ENCODE measurements around the gene RPL36.

RPL36 gene

DNA sequence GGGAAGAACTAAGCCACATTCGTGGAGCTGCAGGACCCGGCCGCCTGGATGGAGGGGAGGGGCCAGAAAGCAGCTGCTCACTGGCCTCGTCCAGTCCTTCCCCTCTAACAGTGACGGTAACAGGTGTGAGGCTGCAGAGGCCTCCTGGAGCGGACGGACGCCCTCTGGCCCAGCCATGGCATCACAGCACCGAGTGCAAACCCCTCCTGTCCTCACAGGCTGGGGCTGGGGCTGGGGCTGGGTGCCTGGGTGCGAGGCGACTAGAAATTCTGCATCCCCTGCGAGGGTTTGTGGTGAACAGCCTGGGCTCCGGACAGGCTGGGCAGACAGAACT, 13.4 kb upstream of the RPL36 start:
- no peaks in the 10 kb centered on the region; the same call in 1 of the 2 replicates for H3K36me3 ChIP-seq (ENCODE audit: insufficient read depth, low read length)
- DNase-seq (ENCODE audit: low read depth, low spot score): no peak
- H3K4me3 ChIP-seq: no peak overlapping the region
- TF ChIP-seq FOXP2 (optimal IDR thresholded peaks at IDR 0.05; ENCODE audit: control extremely low read depth, extremely low read length, insufficient read depth) (no peak), POLR2AphosphoS5 (IDR thresholded peaks at IDR 0.05; ENCODE audit: borderline replicate concordance, low read depth, low read length) (no peak; the same call in 1 of the 2 replicates), EZH2 (IDR thresholded peaks at IDR 0.05) (no peak)
- no peak overlapping the region for H3K9ac ChIP-seq (ENCODE audit: insufficient read length)
- no peaks in the 10 kb centered on the region for H3K9me3 ChIP-seq (ENCODE audit: low read depth, low read length)
- no peak overlapping the region for H3K27ac ChIP-seq

DNA sequence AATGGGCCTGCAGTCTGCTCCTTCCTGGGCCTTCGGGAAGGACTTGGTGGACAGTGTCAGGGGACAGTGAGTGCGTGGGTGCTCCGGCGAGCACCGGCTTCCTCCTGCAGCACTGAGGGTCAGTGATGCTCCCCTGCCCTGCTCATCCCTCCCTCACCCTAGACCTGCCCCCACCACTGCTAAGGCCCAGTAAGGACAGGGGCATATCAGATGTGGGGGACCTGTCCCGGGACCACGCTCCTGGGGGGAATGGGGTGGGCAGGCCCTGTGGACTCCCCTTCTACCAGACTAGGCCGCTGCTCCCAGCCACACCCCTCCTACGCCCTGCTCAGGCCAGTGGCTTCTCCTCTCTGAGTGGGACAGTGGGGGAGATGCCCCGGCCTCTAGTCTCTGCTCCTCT, 13.0 kb upstream of the RPL36 start:
- H3K36me3 ChIP-seq (ENCODE audit: insufficient read depth, low read length): no peaks in the 10 kb centered on the region
- no peak overlapping the region for H3K9ac ChIP-seq (ENCODE audit: insufficient read length)
- DNase-seq (ENCODE audit: low read depth, low spot score): no peak
- no peak overlapping the region for H3K4me3 ChIP-seq
- H3K9me3 ChIP-seq (ENCODE audit: low read depth, low read length): no peaks in the 10 kb centered on the region
- no peak overlapping the region for H3K27ac ChIP-seq
- TF ChIP-seq EZH2 (IDR thresholded peaks at IDR 0.05) (no peak), POLR2AphosphoS5 (IDR thresholded peaks at IDR 0.05; ENCODE audit: borderline replicate concordance, low read depth, low read length) (no peak), FOXP2 (optimal IDR thresholded peaks at IDR 0.05; ENCODE audit: control extremely low read depth, extremely low read length, insufficient read depth) (no peak)

DNA sequence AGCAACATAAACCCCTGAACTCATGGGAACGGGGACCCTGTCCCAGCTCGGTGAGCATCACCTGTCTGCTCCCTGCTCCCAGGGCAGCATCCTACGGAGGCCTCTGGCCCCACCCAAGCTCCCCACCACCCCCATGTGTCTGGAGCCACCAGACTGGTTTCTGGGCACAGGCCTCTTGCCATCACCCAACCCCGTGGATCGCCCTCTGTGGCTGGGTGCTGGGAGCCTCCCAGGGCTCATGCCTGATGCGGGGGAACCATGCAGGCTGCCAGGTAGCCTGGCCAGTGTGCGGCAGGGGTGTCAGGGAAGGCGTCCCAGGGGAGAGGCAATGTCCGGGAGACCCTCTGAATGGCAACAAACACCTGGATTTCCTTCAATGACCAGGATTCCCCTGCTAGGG, 12.5 kb upstream of the RPL36 start:
- Histone ChIP-seq H3K4me3 (no peak overlapping the region), H3K27ac (no peak overlapping the region), H3K36me3 (ENCODE audit: insufficient read depth, low read length) (no peaks in the 10 kb centered on the region), H3K9me3 (ENCODE audit: low read depth, low read length) (no peaks in the 10 kb centered on the region), H3K9ac (ENCODE audit: insufficient read length) (no peak overlapping the region)
- TF ChIP-seq FOXP2 (optimal IDR thresholded peaks at IDR 0.05; ENCODE audit: control extremely low read depth, extremely low read length, insufficient read depth) (no peak), EZH2 (IDR thresholded peaks at IDR 0.05) (no peak), POLR2AphosphoS5 (IDR thresholded peaks at IDR 0.05; ENCODE audit: borderline replicate concordance, low read depth, low read length) (no peak)
- no peak for DNase-seq (ENCODE audit: low read depth, low spot score)

DNA sequence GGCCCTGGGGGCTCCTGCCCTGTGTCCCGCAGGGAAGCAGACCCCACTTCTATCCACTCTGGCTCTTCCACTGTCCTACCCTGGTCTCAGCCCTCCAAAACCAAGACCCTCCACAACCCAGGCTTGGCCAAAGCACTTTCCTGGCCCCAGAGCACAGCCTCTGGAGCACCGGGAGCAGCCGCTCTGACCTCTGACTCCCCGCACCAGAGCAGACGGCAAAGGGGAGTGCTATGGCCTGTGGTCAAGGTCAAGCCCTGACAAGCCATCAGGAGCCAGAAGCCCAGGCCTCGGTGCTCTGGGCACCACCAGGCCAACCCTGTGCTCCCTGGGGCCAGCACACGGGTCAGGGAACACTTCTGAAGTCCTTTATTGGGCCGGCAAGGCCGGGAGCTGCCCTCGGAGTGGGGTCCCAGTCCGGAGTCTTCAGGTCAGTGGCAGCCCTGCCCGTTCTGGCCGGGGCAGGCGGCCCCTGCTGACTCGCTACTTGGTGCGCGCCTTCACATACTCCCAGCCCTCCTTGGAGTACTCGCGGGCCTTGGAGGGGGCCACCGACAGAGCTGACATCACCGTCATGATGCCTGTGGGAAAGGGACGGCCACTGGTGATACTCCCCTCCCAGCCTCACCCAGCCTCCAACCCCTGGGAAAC, 11.9 kb upstream of the RPL36 start:
- no peak for TF ChIP-seq FOXP2 (optimal IDR thresholded peaks at IDR 0.05; ENCODE audit: control extremely low read depth, extremely low read length, insufficient read depth)
- no peak for TF ChIP-seq POLR2AphosphoS5 (IDR thresholded peaks at IDR 0.05; ENCODE audit: borderline replicate concordance, low read depth, low read length)
- TF ChIP-seq EZH2 (IDR thresholded peaks at IDR 0.05): no peak
- H3K4me3 ChIP-seq: no peak overlapping the region
- H3K36me3 ChIP-seq (ENCODE audit: insufficient read depth, low read length): no peaks in the 10 kb centered on the region
- no peaks in the 10 kb centered on the region for H3K9me3 ChIP-seq (ENCODE audit: low read depth, low read length)
- no peak overlapping the region for H3K9ac ChIP-seq (ENCODE audit: insufficient read length)
- no peak overlapping the region for H3K27ac ChIP-seq
- DNase-seq (ENCODE audit: low read depth, low spot score): no peak

DNA sequence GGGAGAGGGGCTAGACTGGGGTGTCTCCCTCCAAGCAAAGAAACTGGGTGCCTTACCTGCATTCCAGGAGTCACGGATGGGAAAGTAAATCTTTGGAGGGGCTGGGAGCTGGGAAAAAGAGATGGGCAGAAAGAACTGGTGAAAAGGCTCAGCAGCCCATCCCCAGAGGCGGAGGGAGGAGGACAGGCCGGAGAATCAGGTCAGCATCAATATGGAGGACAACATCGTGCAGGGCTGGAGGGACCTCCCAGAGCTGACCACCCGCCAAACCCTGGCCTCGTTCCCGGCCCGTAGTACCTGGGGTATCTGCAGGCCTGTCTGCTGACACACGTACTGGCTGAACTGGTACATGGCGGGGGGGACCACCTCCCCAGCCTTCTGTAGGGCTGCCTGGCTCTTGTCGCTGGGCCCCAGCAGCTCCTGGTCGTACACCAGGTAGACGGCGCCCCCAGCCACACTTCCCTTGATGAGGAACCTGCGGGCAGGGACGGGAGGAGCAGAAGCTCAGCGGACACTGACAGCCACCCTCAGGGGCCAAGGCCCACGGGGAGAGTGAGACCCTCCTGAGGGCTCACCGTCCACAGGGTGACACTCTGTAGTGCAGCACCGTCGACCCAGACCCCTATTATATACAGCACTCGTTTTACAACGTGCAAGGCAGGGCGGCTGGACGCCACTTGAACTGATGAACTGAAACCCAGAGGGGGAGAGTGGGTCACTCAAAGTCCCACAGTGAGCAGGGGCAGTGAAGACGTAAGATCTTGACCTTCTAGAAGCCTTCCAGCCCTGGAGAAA, 10.6 kb upstream of the RPL36 start:
- no peak for TF ChIP-seq POLR2AphosphoS5 (IDR thresholded peaks at IDR 0.05; ENCODE audit: borderline replicate concordance, low read depth, low read length)
- no peak for TF ChIP-seq FOXP2 (optimal IDR thresholded peaks at IDR 0.05; ENCODE audit: control extremely low read depth, extremely low read length, insufficient read depth)
- no peak for TF ChIP-seq EZH2 (IDR thresholded peaks at IDR 0.05)
- no peak for DNase-seq (ENCODE audit: low read depth, low spot score)
- no peaks in the 10 kb centered on the region for H3K9me3 ChIP-seq (ENCODE audit: low read depth, low read length)
- peak overlapping the region; percentile 81 for H3K9ac ChIP-seq (ENCODE audit: insufficient read length)
- peak overlapping the region; percentile 86 for H3K4me3 ChIP-seq
- no peaks in the 10 kb centered on the region for H3K36me3 ChIP-seq (ENCODE audit: insufficient read depth, low read length)
- H3K27ac ChIP-seq: no peak overlapping the region

DNA sequence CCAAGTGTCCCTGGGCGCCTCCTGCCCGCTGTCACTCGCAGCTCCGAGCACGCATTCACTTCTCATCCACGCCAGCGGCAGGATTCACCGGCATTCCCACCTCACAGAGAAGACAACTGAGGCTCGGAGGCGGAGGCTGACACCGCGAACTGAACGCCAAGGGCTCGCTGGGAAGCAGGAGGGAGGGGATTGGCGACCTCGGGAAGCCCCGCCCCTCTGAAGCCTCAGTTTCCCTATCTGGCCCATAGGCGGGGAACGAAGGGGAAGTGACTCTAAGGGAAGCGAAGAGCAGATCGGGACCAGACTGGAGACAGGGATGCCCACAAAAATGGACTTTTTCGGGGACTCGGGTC, 10.0 kb upstream of the RPL36 start:
- peak overlapping the region; percentile 86 for H3K4me3 ChIP-seq
- no peak for DNase-seq (ENCODE audit: low read depth, low spot score)
- H3K36me3 ChIP-seq (ENCODE audit: insufficient read depth, low read length): no peaks in the 10 kb centered on the region
- H3K9me3 ChIP-seq (ENCODE audit: low read depth, low read length): no peaks in the 10 kb centered on the region
- 0 out of 2 replicates have a peak overlapping the region, but pooled peaks have one; percentile 23 for H3K27ac ChIP-seq
- peak overlapping the region; percentile 81 for H3K9ac ChIP-seq (ENCODE audit: insufficient read length)
- no peak for TF ChIP-seq EZH2 (IDR thresholded peaks at IDR 0.05)
- TF ChIP-seq FOXP2 (optimal IDR thresholded peaks at IDR 0.05; ENCODE audit: control extremely low read depth, extremely low read length, insufficient read depth): no peak
- TF ChIP-seq POLR2AphosphoS5 (IDR thresholded peaks at IDR 0.05; ENCODE audit: borderline replicate concordance, low read depth, low read length): no peak

DNA sequence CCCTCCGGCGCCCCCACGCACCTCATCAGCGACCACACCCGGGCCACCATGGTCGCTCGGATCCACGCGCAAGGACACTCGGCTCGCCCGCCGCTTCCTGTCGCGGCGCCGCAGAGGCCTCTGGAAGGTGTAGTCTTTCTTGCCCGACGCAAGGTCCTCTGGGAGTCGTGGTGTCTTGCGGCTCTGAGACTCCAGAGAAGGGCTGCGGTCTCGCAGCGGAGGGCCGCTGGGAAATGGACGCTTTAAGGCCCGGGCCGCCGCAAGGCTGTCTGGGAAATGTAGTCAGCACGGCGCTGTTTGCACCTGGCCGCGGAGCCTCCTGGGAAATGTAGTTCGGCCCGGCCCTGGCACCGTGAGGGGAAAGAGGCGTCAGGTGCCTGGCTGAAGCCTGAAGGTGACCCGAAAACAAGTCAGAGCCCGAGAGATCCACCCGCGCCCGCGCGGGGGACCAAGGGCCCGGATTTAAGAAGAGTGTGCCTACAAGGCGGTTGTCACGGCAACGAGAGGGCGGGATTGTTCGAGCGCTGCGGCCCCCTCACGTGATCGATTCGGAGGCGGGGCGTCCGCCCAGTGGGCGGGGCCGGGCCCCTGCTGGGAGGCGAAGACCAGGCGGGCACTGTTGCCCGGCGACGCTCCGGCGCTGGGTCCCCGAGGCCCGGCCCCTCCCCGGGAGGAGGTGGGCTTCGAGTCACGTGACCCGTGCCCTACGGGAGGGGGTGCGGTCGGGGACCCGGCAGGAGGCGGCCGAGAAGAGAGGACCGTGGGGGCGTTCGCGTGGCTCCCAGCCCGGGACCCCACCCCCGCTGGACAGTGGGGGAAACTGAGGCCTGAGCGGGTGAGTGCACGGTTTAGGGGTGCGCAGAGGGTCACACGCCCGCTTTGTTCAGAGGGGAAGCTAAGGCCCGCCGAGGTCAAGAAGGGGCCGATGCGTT, 9.4 kb upstream of the RPL36 start, which contains the start of the genes HSD11B1L and MICOS13:
Gene HSD11B1L, plus strand, starts transcription at position 591 of the 932 bp plus-strand sequence. CDS start 3,806 bp downstream, outside the sequence.
Gene MICOS13, minus strand, starts transcription at position 80 of the 932 bp plus-strand sequence. Its CDS starts 30 bp downstream, at position 50.
- Histone ChIP-seq H3K9ac (ENCODE audit: insufficient read length) (peak within 1 kb of the TSS; percentile 81), H3K4me3 (peak within 1 kb of the TSS; percentile 86), H3K9me3 (ENCODE audit: low read depth, low read length) (no peaks in the 10 kb centered on the region), H3K36me3 (ENCODE audit: insufficient read depth, low read length) (no peaks in the 10 kb centered on the region), H3K27ac (peak within 1 kb of the TSS; percentile 85)
- TF ChIP-seq EZH2 (IDR thresholded peaks at IDR 0.05) (no peak), FOXP2 (optimal IDR thresholded peaks at IDR 0.05; ENCODE audit: control extremely low read depth, extremely low read length, insufficient read depth) (peak; percentile 44), POLR2AphosphoS5 (IDR thresholded peaks at IDR 0.05; ENCODE audit: borderline replicate concordance, low read depth, low read length) (peak; percentile 90)
- peak; percentile 92 for DNase-seq (ENCODE audit: low read depth, low spot score)

All from SK-N-MC (cell line).